Measurements from ENCODE around the gene TBPL1.

The TBPL1 gene

GRCh38 chr6:133952815-133953633 is at the start of gene TBPL1:
Gene TBPL1, plus strand, starts transcription at chr6:133953224. Its CDS starts 26,902 bp downstream, at chr6:133980126.
- peak; percentile 92 for DNase-seq (ENCODE audit: low read depth)
- TF ChIP-seq, protein P1, sequence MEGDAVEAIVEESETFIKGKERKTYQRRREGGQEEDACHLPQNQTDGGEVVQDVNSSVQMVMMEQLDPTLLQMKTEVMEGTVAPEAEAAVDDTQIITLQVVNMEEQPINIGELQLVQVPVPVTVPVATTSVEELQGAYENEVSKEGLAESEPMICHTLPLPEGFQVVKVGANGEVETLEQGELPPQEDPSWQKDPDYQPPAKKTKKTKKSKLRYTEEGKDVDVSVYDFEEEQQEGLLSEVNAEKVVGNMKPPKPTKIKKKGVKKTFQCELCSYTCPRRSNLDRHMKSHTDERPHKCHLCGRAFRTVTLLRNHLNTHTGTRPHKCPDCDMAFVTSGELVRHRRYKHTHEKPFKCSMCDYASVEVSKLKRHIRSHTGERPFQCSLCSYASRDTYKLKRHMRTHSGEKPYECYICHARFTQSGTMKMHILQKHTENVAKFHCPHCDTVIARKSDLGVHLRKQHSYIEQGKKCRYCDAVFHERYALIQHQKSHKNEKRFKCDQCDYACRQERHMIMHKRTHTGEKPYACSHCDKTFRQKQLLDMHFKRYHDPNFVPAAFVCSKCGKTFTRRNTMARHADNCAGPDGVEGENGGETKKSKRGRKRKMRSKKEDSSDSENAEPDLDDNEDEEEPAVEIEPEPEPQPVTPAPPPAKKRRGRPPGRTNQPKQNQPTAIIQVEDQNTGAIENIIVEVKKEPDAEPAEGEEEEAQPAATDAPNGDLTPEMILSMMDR (IDR thresholded peaks at IDR 0.05; ENCODE audit: low read depth, low read length, missing control alignments): no peak
- peak within 1 kb of the TSS; percentile 79 for H3K4me3 ChIP-seq (ENCODE audit: low read depth, low read length)

DNA sequence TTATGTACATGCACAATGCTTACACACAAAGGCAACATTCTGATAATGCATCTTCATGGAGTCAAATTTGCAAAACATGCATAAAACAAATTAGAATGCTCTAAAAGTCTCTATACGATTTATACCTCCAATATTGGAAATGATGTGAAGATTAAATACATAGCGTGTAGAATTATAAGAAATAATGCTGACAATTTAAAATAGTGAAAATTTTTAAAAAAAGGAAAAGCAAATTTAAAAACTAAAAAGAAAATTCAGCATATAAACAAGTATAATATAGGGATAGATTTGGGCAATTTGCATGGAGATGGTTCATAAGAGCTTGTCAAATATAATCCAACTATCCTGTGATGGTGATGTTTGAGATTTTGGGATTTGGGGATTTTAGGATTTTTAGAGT is 49.2 kb upstream of the TBPL1 start:
- no peak overlapping the region for H3K4me3 ChIP-seq (ENCODE audit: low read depth, low read length)
- no peak for DNase-seq (ENCODE audit: low read depth)
- TF ChIP-seq, protein P1 (IDR thresholded peaks at IDR 0.05; ENCODE audit: low read depth, low read length, missing control alignments): no peak

DNA sequence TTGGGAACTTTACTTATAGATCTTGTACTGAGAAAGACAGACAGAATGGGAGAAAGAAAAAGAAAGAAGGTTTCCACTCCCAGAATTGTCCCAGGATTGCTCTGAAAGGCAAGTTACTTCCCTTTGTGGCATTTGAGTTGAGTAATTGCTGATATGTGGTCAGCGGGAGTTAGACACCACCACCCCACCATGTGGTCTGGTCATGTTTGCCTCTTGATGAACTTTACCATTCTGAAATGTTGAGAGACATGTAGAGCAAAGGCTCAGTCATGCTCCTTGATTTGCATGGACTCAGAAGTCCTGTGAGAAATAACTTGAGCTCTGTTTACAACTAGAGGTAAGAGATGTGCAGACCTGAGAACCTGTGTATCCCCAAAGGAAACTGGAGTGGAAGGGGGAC is 47.0 kb upstream of the TBPL1 start:
- TF ChIP-seq, protein P1 (IDR thresholded peaks at IDR 0.05; ENCODE audit: low read depth, low read length, missing control alignments): no peak
- no peak for DNase-seq (ENCODE audit: low read depth)
- no peak overlapping the region for H3K4me3 ChIP-seq (ENCODE audit: low read depth, low read length)

DNA sequence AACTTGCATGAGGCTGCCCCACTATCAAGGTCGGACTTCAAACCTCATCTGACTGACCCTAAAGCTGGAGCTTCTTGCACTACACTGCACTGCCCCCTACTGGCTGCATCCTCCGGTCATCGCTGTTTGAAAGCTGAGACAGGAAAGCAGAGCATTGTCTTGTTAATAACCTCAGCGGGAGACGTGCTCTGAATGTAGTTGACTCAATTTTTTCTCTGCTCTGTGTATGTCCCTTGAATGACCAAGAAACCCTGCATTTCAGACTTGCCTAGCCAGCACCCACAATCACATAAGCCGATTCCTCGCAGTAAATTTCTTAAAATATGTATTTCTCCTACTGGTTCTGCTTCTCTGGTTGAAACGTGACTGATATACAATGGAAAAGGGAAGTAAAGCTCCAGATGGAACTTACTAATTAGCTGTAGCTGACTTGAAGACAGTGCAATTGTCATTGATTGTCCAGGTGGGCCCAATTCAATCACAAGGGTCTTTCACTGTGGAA is 36.3 kb upstream of the TBPL1 start:
- no peak overlapping the region for H3K4me3 ChIP-seq (ENCODE audit: low read depth, low read length)
- DNase-seq (ENCODE audit: low read depth): peak; percentile 40
- TF ChIP-seq, protein P1 (IDR thresholded peaks at IDR 0.05; ENCODE audit: low read depth, low read length, missing control alignments): peak; percentile 93

DNA sequence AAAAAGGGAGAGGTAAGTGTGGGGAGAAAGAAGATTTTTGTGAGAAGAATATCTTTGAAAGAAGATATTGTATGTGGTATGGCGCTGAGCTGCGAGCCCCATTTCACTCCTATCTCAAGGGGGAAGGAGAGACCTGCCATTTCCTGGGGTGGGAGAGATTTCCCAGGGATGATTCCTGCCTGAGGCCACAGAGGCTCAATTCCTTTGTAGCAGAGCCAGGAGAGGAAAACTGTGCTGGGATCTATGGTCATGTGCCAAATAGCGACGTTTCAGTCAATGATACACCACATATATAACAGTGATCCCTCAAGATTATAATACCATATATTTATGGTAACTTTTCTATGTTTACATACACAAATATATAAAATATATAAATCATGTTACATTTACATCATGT is 35.2 kb upstream of the TBPL1 start:
- H3K4me3 ChIP-seq (ENCODE audit: low read depth, low read length): no peak overlapping the region
- DNase-seq (ENCODE audit: low read depth): no peak
- TF ChIP-seq, protein P1 (IDR thresholded peaks at IDR 0.05; ENCODE audit: low read depth, low read length, missing control alignments): no peak

DNA sequence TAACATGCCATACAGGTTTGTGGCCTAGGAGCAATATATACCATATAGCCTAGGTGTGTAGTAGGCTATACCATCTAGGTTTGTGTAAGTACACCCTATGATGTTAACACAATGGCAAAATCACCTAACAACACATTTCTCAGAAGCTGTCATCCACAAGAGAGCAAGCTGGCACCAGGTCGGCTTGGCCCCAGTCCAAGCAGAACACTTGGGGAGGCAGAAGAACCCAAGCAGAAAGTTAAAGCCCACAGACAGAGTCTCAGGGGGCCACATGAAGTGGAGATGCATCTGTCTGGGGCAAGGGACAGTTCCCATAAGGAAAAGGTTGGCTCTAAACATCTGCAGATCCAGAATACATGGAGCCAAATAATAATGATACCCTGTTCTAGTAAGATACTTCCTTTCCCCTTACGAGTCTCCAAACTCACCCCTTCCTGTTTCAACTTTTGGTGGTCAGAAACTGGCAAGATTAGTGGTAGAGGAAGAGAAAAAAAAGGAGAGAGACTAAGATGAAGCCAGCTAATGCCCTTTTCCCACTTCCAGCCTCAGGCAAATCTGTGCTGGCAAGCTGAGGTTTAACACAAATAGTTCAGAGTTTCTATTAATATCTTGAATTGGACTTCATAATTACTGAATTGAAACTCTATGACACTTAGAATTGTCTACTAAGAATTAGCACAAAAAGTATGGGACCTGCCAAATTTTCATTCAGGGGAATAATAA is 34.7 kb upstream of the TBPL1 start:
- DNase-seq (ENCODE audit: low read depth): no peak
- no peak overlapping the region for H3K4me3 ChIP-seq (ENCODE audit: low read depth, low read length)
- TF ChIP-seq, protein P1 (IDR thresholded peaks at IDR 0.05; ENCODE audit: low read depth, low read length, missing control alignments): no peak
